ENCODE measurements around the gene BRICD5. TPM values are rescaled to one million over a fixed set of nuclear protein-coding genes. Genes with fewer than 3 reads are reported as not detected.
"Not testable (repeated sequence)": the region's sequence is repeated elsewhere in the genome, so short reads cannot be mapped to it uniquely, and the experiment has no call there.

The BRICD5 gene
- polyA plus RNA-seq, 1 donor, result 7.8 TPM

DNA sequence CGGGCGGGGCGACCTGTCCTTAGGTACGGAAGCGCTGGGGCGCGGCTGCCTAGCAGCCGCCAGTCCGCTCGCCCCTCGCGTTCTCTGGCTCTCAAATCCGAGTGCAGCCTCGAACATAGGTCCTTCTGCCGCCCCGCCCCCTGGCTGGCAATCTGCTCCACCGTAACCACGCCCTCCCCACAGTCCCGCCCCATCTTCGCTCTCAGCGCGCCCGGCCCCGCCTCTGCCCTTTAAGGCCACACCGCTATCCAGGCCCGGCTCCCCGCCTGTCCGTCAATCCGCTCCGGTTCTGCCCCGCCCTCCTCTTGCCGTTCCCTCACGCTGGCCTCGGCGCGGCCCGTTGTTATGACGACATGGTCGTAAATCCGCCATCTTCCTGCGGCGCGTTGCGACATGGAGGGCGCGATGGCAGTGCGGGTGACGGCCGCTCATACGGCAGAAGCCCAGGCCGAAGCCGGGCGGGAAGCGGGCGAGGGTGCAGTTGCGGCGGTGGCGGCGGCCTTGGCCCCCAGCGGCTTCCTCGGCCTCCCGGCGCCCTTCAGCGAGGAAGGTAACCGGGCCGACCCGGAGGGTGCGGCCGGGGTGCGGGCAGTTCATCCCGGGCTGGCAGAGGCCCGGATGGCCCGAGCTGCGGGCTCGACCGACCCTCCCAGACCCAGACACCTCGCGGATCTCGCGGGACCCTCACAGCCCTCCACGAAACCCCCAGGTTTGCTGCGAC, 12.7 kb upstream of the BRICD5 start, which contains the start of gene E4F1:
Gene E4F1, plus strand, starts transcription at position 371 of the 721 bp plus-strand sequence. Its CDS starts 23 bp downstream, at position 394.
- peak; percentile 99 for DNase-seq

DNA sequence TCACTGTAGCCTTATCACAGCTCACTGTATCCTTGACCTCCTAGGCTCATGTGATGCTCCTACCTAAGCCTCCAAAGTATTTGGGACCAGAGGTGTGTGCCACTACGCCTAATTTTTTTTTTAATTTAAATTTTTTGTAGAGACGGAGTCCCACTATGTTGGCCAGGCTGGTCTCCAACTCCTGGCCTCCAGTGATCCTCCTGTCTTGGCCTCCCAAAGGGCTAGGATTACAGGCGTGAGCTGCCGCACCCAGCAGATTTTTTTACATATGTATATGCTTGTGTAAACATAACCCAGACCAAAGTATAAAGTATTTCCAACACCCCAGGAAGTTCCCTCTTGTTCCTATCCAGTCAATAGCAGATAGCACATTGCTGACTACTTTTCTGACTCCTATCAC, 5.7 kb upstream of the BRICD5 start:
- no peak for DNase-seq

GRCh38 chr16:2214719-2214968, 4.0 kb upstream of the BRICD5 start, which contains the start of gene PGP:
Gene PGP (minus strand): TSS chr16:2214840. CDS start chr16:2214777, 63 bp downstream.
- DNase-seq, result no peak

DNA sequence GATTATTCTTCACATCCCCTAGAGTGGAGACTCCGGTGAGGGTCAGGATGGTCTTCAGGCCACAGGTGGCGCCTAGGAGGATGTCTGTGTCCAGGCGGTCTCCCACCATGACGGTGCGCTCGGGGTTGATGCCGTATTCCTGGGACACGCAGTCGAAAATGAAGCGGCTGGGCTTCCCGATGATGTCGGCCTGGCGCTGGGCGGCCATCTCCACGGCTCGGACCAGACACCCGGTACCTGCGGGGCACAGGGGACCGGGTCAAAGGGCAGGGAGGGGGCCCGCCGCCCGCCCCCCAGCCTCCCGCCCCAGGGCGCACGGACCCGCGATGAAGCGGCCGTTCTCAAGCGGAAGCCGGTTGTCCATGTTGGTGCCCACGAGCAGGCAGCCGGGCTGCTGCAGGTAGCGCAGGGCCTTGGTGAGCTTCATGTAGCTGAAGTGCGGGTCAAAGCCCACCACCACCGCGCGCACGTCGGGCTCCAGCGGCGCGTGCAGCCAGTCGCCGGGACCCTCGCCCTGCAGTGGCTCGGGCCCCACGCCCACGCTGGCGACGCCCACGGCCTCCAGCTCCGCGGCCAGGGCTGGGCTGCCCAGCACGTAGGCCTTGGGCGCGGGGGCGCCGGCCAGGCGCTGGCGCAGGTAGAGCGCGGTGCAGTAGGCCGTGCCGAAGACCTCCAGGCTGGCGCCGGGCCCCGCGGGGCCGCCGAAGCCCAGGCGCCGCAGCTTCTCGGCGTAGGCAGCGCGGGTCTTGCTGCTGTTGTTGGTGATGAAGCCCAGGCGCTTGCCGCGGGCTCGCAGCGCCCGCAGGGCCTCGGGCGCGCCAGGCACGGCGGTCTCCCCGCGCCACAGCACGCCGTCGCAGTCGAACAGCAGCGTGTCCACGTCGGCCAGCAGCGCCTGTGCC, 3.4 kb upstream of the BRICD5 start:
- DNase-seq, result no peak

- no peak for DNase-seq
These were observed 2.0 kb upstream of the BRICD5 start for GRCh38 chr16:2212362-2213324.

DNA sequence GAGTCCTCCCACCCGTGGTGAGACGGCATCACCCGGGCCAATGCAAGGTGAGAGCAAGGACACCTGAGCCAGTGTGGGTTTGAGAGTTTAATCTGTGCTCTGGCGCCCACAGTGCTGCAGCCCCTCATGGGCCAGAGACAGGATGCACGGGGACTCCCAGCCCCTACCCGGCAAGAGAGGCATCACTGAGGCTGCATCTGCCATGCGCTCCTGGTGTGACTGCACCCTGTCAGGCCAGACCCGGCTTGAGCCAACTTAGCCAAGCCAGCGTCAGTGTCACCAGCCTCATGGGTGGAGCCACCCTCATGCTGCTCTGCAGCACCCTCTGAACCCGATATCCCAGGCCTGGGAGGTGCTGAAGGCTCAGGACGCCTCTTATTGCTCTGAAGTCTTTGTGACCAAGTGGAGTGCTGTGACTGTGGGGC, 1.3 kb upstream of the BRICD5 start:
- no peak for DNase-seq

DNA sequence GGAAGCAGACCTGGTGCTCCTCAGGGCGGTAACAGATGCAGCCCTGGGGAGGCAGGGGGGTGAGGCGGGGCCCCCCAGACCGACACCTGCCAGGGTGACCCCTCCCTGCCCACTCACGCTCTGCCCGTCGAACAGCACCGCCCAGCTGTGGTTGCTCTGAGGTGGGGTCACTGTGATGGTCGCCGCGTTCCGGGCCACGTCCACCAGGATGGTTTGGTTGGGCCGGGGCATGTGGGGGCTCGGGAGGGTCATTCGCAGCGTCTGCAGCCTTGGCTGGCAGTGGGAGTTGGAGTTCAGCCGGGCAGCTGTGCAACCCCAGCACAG, 692 bp downstream of the BRICD5 start:
- DNase-seq, result no peak

GRCh38 chr16:2209258-2210008, 1.2 kb downstream of the BRICD5 start:
- DNase-seq, result no peak

GRCh38 chr16:2208772-2209171, 1.9 kb downstream of the BRICD5 start:
- no peak for DNase-seq

DNA sequence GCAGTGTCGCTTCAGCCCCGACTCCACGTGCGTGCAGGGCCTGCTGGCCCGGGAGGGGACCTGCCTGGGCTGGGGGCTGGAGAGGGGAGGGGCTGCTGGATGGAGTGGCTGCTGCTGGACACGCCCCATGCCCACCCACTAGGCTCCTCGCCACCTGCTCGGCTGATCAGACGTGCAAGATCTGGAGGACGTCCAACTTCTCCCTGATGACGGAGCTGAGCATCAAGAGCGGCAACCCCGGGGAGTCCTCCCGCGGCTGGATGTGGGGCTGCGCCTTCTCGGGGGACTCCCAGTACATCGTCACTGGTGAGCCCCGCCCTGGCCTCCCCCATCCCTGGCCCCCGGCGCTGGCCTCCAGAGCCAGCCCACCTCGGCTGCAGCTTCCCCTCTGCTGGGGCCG, 2.4 kb downstream of the BRICD5 start:
- no peak for DNase-seq

DNA sequence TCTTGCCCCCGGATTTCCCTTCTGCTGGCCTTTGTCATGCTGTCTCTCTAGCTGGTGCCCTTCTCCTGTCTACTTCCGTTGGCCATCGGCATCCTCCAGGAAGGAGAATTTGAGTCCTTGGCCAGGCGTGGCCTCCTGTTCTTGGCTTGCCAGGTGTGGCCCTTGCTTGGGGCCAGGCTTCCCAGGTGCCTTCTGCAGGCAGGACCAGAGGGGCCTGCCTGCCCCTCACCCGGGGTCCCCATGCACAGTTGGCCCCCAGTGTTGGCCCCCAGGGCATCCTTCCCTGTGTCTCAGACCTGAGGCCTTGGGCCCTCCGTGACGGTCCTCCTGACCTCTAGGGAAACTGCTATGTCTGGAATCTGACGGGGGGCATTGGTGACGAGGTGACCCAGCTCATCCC, 2.8 kb downstream of the BRICD5 start:
- DNase-seq, result no peak

GRCh38 chr16:2206780-2207433, 3.8 kb downstream of the BRICD5 start:
- no peak for DNase-seq

- no peak for DNase-seq
These were observed 4.3 kb downstream of the BRICD5 start for GRCh38 chr16:2206420-2206779.

DNA sequence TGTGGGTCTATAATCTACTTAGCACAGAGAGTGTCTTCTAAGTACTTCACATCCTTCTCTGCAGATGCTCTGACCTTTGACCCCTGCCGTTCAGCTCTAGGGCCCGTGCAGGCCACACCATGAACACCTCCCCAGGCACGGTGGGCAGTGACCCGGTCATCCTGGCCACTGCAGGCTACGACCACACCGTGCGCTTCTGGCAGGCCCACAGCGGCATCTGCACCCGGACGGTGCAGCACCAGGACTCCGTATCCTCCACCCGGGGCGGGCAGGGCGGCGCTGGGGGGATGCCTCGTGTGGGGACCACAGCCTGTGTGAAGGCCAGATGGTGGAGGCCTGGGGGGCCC, 4.7 kb downstream of the BRICD5 start:
- no peak for DNase-seq

DNA sequence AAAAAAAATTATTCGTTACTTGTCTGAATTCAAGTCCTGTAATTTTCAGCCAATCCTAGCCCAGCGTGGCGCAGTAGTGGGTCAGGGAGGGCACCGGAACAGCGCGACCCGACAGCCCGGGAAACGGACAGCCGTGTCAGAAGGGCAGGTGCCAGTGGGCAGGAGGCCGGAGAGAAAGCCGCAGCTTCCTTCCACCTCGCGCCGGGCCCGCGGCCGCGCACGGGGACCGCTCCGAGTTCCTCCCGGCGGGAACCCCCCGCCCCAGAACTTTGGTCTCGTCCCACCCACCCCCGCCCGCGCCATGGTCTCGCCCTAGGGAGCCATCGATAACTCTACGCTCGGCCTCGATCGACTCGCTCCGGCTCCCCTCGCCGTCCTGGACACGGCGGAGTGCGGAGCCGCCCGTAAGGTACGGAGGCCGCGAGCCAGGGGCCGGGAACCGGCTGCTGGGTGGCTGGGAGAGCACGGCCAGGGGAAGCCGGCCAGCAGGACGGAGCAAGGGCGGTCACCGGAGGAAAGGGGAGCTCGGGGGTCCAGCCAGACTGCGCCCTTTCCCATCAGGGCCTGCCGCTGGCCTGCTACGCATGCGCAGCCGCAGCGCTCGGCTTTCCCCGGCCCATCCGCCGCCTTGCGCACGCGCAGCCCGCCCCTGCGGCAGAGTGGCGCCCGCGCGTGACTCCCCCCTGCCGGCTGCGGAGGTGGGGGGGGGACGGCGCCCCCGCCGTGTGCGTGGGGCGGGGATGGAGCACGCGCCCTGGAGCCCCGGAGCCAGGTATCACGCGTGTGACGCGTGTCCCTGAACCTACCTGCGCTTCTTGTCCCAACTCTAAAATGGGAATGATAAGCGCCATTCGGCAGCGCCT, 5.3 kb downstream of the BRICD5 start, which contains the start of gene MLST8:
Gene MLST8, plus strand, starts transcription at position 351 of the 863 bp plus-strand sequence. CDS start 632 bp downstream, outside the sequence.
- DNase-seq, result peak; percentile 93

- no peak for DNase-seq
These were observed 6.1 kb downstream of the BRICD5 start for GRCh38 chr16:2204416-2205103.

DNA sequence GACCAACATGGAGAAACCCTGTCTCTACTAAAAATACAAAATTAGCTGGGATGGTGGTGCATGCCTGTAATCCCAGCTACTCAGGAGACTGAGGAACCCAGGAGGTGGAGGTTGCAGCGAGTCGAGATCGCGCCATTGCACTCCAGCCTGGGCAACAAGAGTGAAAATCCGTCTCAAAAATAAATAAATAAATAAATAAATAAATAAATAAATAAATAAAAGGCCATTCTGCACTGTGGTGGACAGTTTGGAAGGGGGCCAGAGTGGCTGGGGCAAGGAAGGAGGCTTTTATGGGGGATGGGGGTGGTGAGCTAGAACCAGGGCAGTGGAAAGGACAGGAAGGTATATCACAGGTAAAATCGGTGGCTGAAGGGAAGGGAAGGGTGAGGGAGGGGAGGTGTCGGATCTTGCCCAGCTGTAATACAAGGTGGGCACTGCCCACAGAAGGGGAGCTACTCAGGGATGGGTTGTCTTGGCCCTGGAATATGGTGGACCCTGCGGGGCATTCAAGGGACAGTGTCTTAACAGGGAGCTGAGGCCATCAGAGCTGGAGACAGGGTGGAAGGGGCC, 7.5 kb downstream of the BRICD5 start:
- DNase-seq, result not testable (repeated sequence)

DNA sequence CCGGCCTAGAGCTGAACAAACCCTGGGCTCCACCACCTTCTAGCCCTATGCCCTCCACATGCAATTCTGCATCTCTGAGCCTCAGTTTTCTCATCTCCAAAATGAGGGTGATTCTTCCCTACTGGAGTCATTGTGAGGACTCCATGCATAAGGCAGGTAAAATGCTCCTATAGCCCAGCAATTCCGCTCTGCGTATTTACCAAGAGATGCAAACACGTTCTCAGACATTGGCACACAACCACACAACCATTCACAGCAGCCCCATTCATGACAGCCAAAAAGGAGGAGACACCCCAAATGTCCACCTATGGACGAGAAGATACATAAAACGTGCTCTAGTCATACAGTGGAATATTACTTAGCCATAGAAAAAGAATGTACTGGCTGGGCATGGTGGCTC, 10.3 kb downstream of the BRICD5 start:
- no peak for DNase-seq

GRCh38 chr16:2199621-2200139, 11.0 kb downstream of the BRICD5 start:
- no peak for DNase-seq
